H9 (cell line): ENCODE data around the gene RHOJ. TPM values are rescaled to one million over a fixed set of nuclear protein-coding genes. Genes with fewer than 3 reads are reported as not detected.

ENCODE experiments used
- DNase-seq: peaks from one replicate; pipeline ENCODE4 v3.0.0-alpha.2; 2017
- H2AFZ ChIP-seq: one replicate; pipeline ENCODE4 v1.6.1; 2013; ENCODE audit warnings: mild to moderate bottlenecking, low read length, control low read depth, moderate library complexity
- H2AK5ac ChIP-seq: 2 replicates; pipeline ENCODE4 v1.6.1; 2013; ENCODE audit warnings: low read length, control low read depth, mixed read lengths; ENCODE audit not compliant: insufficient read length
- H2BK120ac ChIP-seq: one replicate; pipeline ENCODE4 v1.6.1; 2013; ENCODE audit warnings: low read depth, mild to moderate bottlenecking, low read length, control low read depth, inconsistent platforms; ENCODE audit not compliant: poor library complexity, severe bottlenecking
- H2BK12ac ChIP-seq: 2 replicates; pipeline ENCODE4 v1.6.1; 2013; ENCODE audit warnings: low read length, control low read depth, mixed read lengths, low read depth; ENCODE audit not compliant: insufficient read length
- H2BK15ac ChIP-seq: 2 replicates; pipeline ENCODE4 v1.6.1; 2013; ENCODE audit warnings: low read depth, low read length, control low read depth
- H2BK20ac ChIP-seq: one replicate; pipeline ENCODE4 v1.6.1; 2013; ENCODE audit warnings: low read depth, mild to moderate bottlenecking, low read length, control low read depth, inconsistent platforms; ENCODE audit not compliant: poor library complexity, severe bottlenecking
- H2BK5ac ChIP-seq: 2 replicates; pipeline ENCODE4 v1.6.1; 2013; ENCODE audit warnings: low read length, control low read depth, mixed read lengths; ENCODE audit not compliant: insufficient read length
- H3K14ac ChIP-seq: 2 replicates; pipeline ENCODE4 v1.6.1; 2013; ENCODE audit warnings: low read length, control low read depth; ENCODE audit not compliant: insufficient read depth
- H3K18ac ChIP-seq: 2 replicates; pipeline ENCODE4 v1.6.1; 2013; ENCODE audit warnings: low read depth, mild to moderate bottlenecking, mixed read lengths, low read length, control low read depth; ENCODE audit not compliant: insufficient read length
- H3K23ac ChIP-seq: 2 replicates; pipeline ENCODE4 v1.6.1; 2013; ENCODE audit warnings: low read length, control low read depth, mixed read lengths, low read depth; ENCODE audit not compliant: insufficient read length
- H3K23me2 ChIP-seq: 2 replicates; pipeline ENCODE4 v1.6.1; 2013; ENCODE audit warnings: low read depth, mild to moderate bottlenecking, mixed read lengths, low read length, control low read depth; ENCODE audit not compliant: insufficient read length, poor library complexity, severe bottlenecking
- H3K27ac ChIP-seq: 2 replicates; pipeline ENCODE4 v1.5.1; 2013; ENCODE audit warnings: low read length, control low read depth, mixed read lengths, low read depth; ENCODE audit not compliant: insufficient read length
- H3K27me3 ChIP-seq: 2 replicates; pipeline ENCODE4 v1.6.1; 2013; ENCODE audit warnings: low read length, control low read depth, inconsistent platforms; ENCODE audit not compliant: insufficient read depth
- H3K4ac ChIP-seq: 2 replicates; pipeline ENCODE4 v1.6.1; 2013; ENCODE audit warnings: low read depth, mild to moderate bottlenecking, control low read depth, inconsistent platforms, low read length, moderate library complexity
- H3K4me1 ChIP-seq: 2 replicates; pipeline ENCODE4 v1.6.1; 2013; ENCODE audit warnings: low read length, control low read depth, inconsistent platforms; ENCODE audit not compliant: insufficient read depth
- H3K4me2 ChIP-seq: 2 replicates; pipeline ENCODE4 v1.6.1; 2013; ENCODE audit warnings: low read length, control low read depth, mixed read lengths; ENCODE audit not compliant: insufficient read length, insufficient read depth
- H3K56ac ChIP-seq: 2 replicates; pipeline ENCODE4 v1.6.1; 2013; ENCODE audit warnings: low read depth, mild to moderate bottlenecking, mixed read lengths, low read length, control low read depth; ENCODE audit not compliant: insufficient read length
- H3K79me1 ChIP-seq: 2 replicates; pipeline ENCODE4 v1.6.1; 2013; ENCODE audit warnings: low read depth, mild to moderate bottlenecking, moderate library complexity, low read length, control low read depth, inconsistent platforms; ENCODE audit not compliant: insufficient read depth, poor library complexity, severe bottlenecking
- H3K79me2 ChIP-seq: 2 replicates; pipeline ENCODE4 v1.6.1; 2013; ENCODE audit warnings: low read length, control low read depth, inconsistent platforms; ENCODE audit not compliant: insufficient read depth
- H3K9ac ChIP-seq: 2 replicates; pipeline ENCODE4 v1.6.1; 2013; ENCODE audit warnings: low read length, control low read depth, mixed read lengths; ENCODE audit not compliant: insufficient read length; ENCODE audit errors: extremely low read depth
- H3K9me3 ChIP-seq: one replicate; pipeline ENCODE4 v1.6.1; 2013; ENCODE audit warnings: low read depth, low read length, inconsistent platforms; ENCODE audit not compliant: control insufficient read depth
- H3T11ph ChIP-seq: one replicate; pipeline ENCODE4 v1.6.1; 2013; ENCODE audit warnings: mild to moderate bottlenecking, low read length, control low read depth, inconsistent platforms
- H4K20me1 ChIP-seq: one replicate; pipeline ENCODE4 v1.6.1; 2013; ENCODE audit not compliant: control insufficient read depth, insufficient read length, insufficient read depth
- H4K5ac ChIP-seq: 2 replicates; pipeline ENCODE4 v1.6.1; 2013; ENCODE audit warnings: low read depth, mild to moderate bottlenecking, mixed read lengths, low read length, control low read depth; ENCODE audit not compliant: insufficient read length
- H4K8ac ChIP-seq: replicated peaks from 2 replicates; pipeline ENCODE4 v1.6.1; 2013; ENCODE audit warnings: low read length, control low read depth, mixed read lengths, low read depth; ENCODE audit not compliant: insufficient read length
- H4K91ac ChIP-seq: 2 replicates; pipeline ENCODE4 v1.6.1; 2013; ENCODE audit warnings: low read depth, mild to moderate bottlenecking, moderate library complexity, mixed read lengths, low read length, control low read depth; ENCODE audit not compliant: insufficient read length
- H3K27ac Mint-ChIP-seq, 3 experiments: 2 replicates in 2 of 3; 3 replicates in 1 of 3; pipeline ENCODE4 v1.8.0; 2020 to 2021; ENCODE audit warnings: mixed read lengths in 3 of 3, mild to moderate bottlenecking in 1 of 3, moderate library complexity in 1 of 3
- H3K27me3 Mint-ChIP-seq: 2 replicates; pipeline ENCODE4 v1.8.0; 2021; ENCODE audit warnings: low read depth, mild to moderate bottlenecking, moderate library complexity, mixed read lengths
- H3K36me3 Mint-ChIP-seq, 3 experiments: 2 replicates in 2 of 3; 3 replicates in 1 of 3; pipeline ENCODE4 v1.8.0; 2020 to 2021; ENCODE audit warnings: low read depth in 3 of 3, mixed read lengths in 3 of 3; ENCODE audit not compliant: insufficient read depth in 1 of 3
- H3K4me1 Mint-ChIP-seq, 2 experiments: 2 replicates each; pipeline ENCODE4 v1.8.0; 2020; ENCODE audit warnings: mixed read lengths in 2 of 2
- H3K4me3 Mint-ChIP-seq, 2 experiments: 2 replicates in 1 of 2; 3 replicates in 1 of 2; pipeline ENCODE4 v1.8.0; 2020 to 2021; ENCODE audit warnings: mild to moderate bottlenecking in 2 of 2, mixed read lengths in 2 of 2, moderate library complexity in 1 of 2
- H3K9me3 Mint-ChIP-seq, 2 experiments: 2 replicates in 1 of 2; 3 replicates in 1 of 2; pipeline ENCODE4 v1.8.0; 2020; ENCODE audit warnings: mild to moderate bottlenecking in 2 of 2, mixed read lengths in 2 of 2, moderate library complexity in 1 of 2
- CTCF ChIP-seq: fragments of 200-600 bp; sonication (generic); conservative IDR thresholded peaks from 3 replicates; pipeline ENCODE4 v1.8.0; 2021; ENCODE audit warnings: antibody characterized with exemption, mild to moderate bottlenecking
- WGBS: extraction: QIAGEN DNeasy Blood & Tissue Kit; methylation state at CpG from one replicate; pipeline ENCODE4 v1.1.7; 2013; ENCODE audit warnings: missing lambda C conversion rate, low lambda C conversion rate, mixed read lengths; ENCODE audit not compliant: insufficient read length; ENCODE audit errors: extremely low coverage; 5-methylcytosine and 5-hydroxymethylcytosine counted together
- total RNA-seq: library from RNA; stranded (reverse); gene quantifications from 2 replicates; pipeline ENCODE4 v1.2.1, GENCODE V29; 2021

Gene RHOJ
- total RNA-seq, 1 experiment from 2014 or later, result not detected

GRCh38 chr14:63210812-63211211 is 6.6 kb downstream of the RHOJ start:
- no peaks in the 10 kb centered on the region for H3K9me3 Mint-ChIP-seq
- no peak overlapping the region for H3K4ac ChIP-seq
- H3K14ac ChIP-seq, result no peak overlapping the region
- H3K27ac Mint-ChIP-seq, result no peak overlapping the region
- no peak overlapping the region for H3T11ph ChIP-seq
- no peak overlapping the region for H3K27ac ChIP-seq
- H3K9me3 ChIP-seq, result no peaks in the 10 kb centered on the region
- H3K9ac ChIP-seq, result no peak overlapping the region
- H4K20me1 ChIP-seq, result no peaks in the 10 kb centered on the region
- H2BK20ac ChIP-seq, result no peak overlapping the region
- H3K36me3 Mint-ChIP-seq, result peaks cover 0 to 2% (median 0%) of the 10 kb centered on the region in 3 experiments; a peak in 1 of 7 replicates
- no peak overlapping the region for H3K4me3 Mint-ChIP-seq
- no peak overlapping the region for H3K23ac ChIP-seq
- H2BK12ac ChIP-seq, result no peak overlapping the region
- no peak overlapping the region for H2BK120ac ChIP-seq
- no peak overlapping the region for H2AK5ac ChIP-seq
- H2BK5ac ChIP-seq, result no peak overlapping the region
- H2AFZ ChIP-seq, result no peak overlapping the region
- no peak overlapping the region for H4K8ac ChIP-seq
- no CpG with 5 or more reads among the region's 1 CpG for WGBS
- H3K79me2 ChIP-seq, result no peaks in the 10 kb centered on the region
- H2BK15ac ChIP-seq, result no peak overlapping the region
- peaks cover 3 to 6% of the 10 kb centered on the region in 2 experiments; a peak in 2 of 4 replicates for H3K4me1 Mint-ChIP-seq
- H3K27me3 ChIP-seq, result no peaks in the 10 kb centered on the region
- H3K18ac ChIP-seq, result no peak overlapping the region
- H3K56ac ChIP-seq, result no peak overlapping the region
- no peak overlapping the region for H4K5ac ChIP-seq
- H3K23me2 ChIP-seq, result no peaks in the 10 kb centered on the region
- H3K79me1 ChIP-seq, result no peaks in the 10 kb centered on the region
- no peak overlapping the region for H4K91ac ChIP-seq
- DNase-seq, result no peak
- no peaks in the 10 kb centered on the region for H3K4me1 ChIP-seq
- TF ChIP-seq CTCF, result no peak
- H3K4me2 ChIP-seq, result no peak overlapping the region
- H3K27me3 Mint-ChIP-seq, result no peaks in the 10 kb centered on the region
